ACHN (cell line): Measurements from ENCODE around the gene NKAIN2.
"Not testable (repeated sequence)": the region's sequence is repeated elsewhere in the genome, so short reads cannot be mapped to it uniquely, and the experiment has no call there.

ENCODE experiments used
- DNase-seq: peaks from one replicate; pipeline ENCODE4 v3.0.0-alpha.2; 2015
- in situ Hi-C: cut with HindIII; loops from 2 replicates; pipeline ENCODE4 v1.10.0; 2017; ENCODE audit warnings: low sequenced_read_pairs, low pct_ligation_motif_present, low pct_unique_long_range_greater_than_20kb

Gene NKAIN2

GRCh38 chr6:123859291-123859690 is 55.6 kb downstream of the NKAIN2 start:
- no peak for DNase-seq
- in situ Hi-C loops, result no loop called here

- in situ Hi-C loops, result no loop called here
- DNase-seq, result no peak
These were observed 65.7 kb downstream of the NKAIN2 start for GRCh38 chr6:123869334-123869733.

GRCh38 chr6:123873974-123874373 is 70.3 kb downstream of the NKAIN2 start:
- in situ Hi-C loops, result no loop called here
- DNase-seq, result no peak

- in situ Hi-C loops, result no loop called here
- no peak for DNase-seq
These were observed 72.1 kb downstream of the NKAIN2 start for GRCh38 chr6:123875784-123876183.

GRCh38 chr6:123879749-123880148 is 76.1 kb downstream of the NKAIN2 start:
- in situ Hi-C loops, result no loop called here
- DNase-seq, result no peak

- in situ Hi-C loops, result no loop called here
- DNase-seq, result no peak
These were observed 85.3 kb downstream of the NKAIN2 start for GRCh38 chr6:123888771-123889513.

GRCh38 chr6:123895346-123895745 is 91.7 kb downstream of the NKAIN2 start:
- in situ Hi-C loops, result no loop called here
- DNase-seq, result no peak

GRCh38 chr6:123895806-123896205 is 92.1 kb downstream of the NKAIN2 start:
- in situ Hi-C loops, result no loop called here
- DNase-seq, result no peak

- in situ Hi-C loops, result no loop called here
- no peak for DNase-seq
These were observed 93.2 kb downstream of the NKAIN2 start for GRCh38 chr6:123896869-123897268.

GRCh38 chr6:123897965-123898364 is 94.3 kb downstream of the NKAIN2 start:
- in situ Hi-C loops, result no loop called here
- DNase-seq, result no peak

- in situ Hi-C loops, result no loop called here
- DNase-seq, result no peak
These were observed 95.0 kb downstream of the NKAIN2 start for GRCh38 chr6:123898665-123899064.

- DNase-seq, result no peak
- in situ Hi-C loops, result no loop called here
These were observed 96.1 kb downstream of the NKAIN2 start for GRCh38 chr6:123899745-123900144.

- in situ Hi-C loops, result no loop called here
- no peak for DNase-seq
These were observed 97.8 kb downstream of the NKAIN2 start for GRCh38 chr6:123901436-123901835.

GRCh38 chr6:123902738-123903313 is 99.2 kb downstream of the NKAIN2 start:
- no peak for DNase-seq
- in situ Hi-C loops, result no loop called here

- DNase-seq, result no peak
- in situ Hi-C loops, result no loop called here
These were observed 100.6 kb downstream of the NKAIN2 start for GRCh38 chr6:123904228-123904627.

- in situ Hi-C loops, result no loop called here
- DNase-seq, result no peak
These were observed 105.1 kb downstream of the NKAIN2 start for GRCh38 chr6:123908797-123909196.

GRCh38 chr6:123909989-123910388 is 106.3 kb downstream of the NKAIN2 start:
- in situ Hi-C loops, result no loop called here
- DNase-seq, result no peak

GRCh38 chr6:123913863-123914262 is 110.2 kb downstream of the NKAIN2 start:
- no peak for DNase-seq
- in situ Hi-C loops, result no loop called here

- in situ Hi-C loops, DNase-seq: not testable (repeated sequence)
These were observed 119.7 kb downstream of the NKAIN2 start for GRCh38 chr6:123923379-123923778.

- DNase-seq, result no peak
- in situ Hi-C loops, result no loop called here
These were observed 121.7 kb downstream of the NKAIN2 start for GRCh38 chr6:123925350-123925749.
